Stomach (tissue), 4 donors: Measurements from ENCODE around the gene KRTAP10-9.

Experiments used
- POLR2A ChIP-seq, 4 donors: fragments of 450-650 bp; IDR thresholded peaks; one replicate each; pipeline ENCODE4 v1.6.1; 2016; ENCODE audit warnings: antibody characterized with exemption in 4 of 4, control low read depth in 2 of 4, mild to moderate bottlenecking in 1 of 4, moderate library complexity in 1 of 4
- TF ChIP-seq, protein P1 (sequence below), 7 experiments: fragments of 450-650 bp in 4 of 7; fragments of 200-600 bp in 3 of 7; sonication (generic) in 3 of 7; IDR thresholded peaks; one replicate each; pipeline ENCODE4 v1.5.1; 2016 to 2019; ENCODE audit warnings: antibody characterized with exemption in 7 of 7, control low read depth in 2 of 7, mild to moderate bottlenecking in 1 of 7

DNA sequence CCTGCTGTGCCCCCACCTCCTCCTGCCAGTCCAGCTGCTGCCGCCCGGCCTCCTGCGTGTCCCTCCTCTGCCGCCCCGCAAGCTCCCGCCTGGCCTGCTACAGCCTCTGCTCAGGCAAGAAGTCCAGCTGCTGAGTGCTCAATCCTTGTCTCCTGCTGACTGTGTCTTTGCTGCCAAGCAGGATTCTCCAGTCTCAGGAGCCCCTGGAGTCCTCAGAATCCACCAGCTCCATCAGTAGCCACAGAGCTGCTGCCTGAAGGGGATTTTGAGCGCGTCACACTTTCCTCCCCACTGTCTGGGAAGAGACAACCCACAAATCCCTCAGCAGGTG is 20.3 kb downstream of the KRTAP10-9 start:
- TF ChIP-seq, protein P1, sequence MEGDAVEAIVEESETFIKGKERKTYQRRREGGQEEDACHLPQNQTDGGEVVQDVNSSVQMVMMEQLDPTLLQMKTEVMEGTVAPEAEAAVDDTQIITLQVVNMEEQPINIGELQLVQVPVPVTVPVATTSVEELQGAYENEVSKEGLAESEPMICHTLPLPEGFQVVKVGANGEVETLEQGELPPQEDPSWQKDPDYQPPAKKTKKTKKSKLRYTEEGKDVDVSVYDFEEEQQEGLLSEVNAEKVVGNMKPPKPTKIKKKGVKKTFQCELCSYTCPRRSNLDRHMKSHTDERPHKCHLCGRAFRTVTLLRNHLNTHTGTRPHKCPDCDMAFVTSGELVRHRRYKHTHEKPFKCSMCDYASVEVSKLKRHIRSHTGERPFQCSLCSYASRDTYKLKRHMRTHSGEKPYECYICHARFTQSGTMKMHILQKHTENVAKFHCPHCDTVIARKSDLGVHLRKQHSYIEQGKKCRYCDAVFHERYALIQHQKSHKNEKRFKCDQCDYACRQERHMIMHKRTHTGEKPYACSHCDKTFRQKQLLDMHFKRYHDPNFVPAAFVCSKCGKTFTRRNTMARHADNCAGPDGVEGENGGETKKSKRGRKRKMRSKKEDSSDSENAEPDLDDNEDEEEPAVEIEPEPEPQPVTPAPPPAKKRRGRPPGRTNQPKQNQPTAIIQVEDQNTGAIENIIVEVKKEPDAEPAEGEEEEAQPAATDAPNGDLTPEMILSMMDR (IDR thresholded peaks at IDR 0.05): no peak
- TF ChIP-seq POLR2A (IDR thresholded peaks at IDR 0.05): no peak
